HuH-7.5 (cell line): ENCODE results near the gene AGRP.
"Not testable (repeated sequence)": the region's sequence is repeated elsewhere in the genome, so short reads cannot be mapped to it uniquely, and the experiment has no call there.

ENCODE experiments used
- DNase-seq: peaks from one replicate; pipeline ENCODE4 v3.0.0; 2011; ENCODE audit warnings: low spot score

Gene AGRP

GRCh38 chr16:67504031-67505021, 21.0 kb upstream of the AGRP start:
- DNase-seq = no peak

GRCh38 chr16:67499106-67499505, 15.8 kb upstream of the AGRP start:
- DNase-seq = no peak

- no peak for DNase-seq
These were observed 7.2 kb upstream of the AGRP start for GRCh38 chr16:67490335-67491096.

DNA sequence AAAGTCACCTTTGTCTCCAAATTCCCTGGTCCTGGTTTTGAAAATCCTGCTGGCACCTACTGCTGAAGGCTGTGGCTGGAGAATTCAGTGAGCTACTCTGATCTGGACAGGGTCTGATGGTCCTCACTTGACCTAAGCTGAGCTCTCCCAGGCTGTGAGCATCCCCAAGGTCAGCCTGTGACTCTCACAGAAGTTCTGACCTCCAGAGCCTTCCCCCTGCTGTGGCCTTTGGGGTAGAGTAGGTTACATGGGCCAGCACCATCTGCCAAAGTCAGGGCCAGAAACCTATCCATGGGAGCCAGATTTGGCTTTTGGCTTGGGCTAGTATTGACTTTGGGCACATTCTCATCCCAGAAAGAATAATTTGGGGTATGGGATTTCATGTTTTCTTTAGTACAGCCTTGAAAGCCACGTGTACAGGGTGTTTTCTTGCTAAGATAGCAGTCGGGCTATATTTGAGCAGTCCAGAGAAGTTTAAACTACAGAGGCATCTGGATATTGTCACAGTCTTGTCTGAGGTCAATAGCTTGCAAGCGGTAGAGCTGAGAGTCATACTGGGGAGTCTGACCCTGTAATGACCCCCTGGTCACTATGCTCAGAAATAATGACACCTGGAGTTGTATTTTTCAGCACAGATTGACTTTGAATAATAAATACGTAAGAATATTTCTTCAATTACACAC, 6.2 kb upstream of the AGRP start:
- DNase-seq = no peak

DNA sequence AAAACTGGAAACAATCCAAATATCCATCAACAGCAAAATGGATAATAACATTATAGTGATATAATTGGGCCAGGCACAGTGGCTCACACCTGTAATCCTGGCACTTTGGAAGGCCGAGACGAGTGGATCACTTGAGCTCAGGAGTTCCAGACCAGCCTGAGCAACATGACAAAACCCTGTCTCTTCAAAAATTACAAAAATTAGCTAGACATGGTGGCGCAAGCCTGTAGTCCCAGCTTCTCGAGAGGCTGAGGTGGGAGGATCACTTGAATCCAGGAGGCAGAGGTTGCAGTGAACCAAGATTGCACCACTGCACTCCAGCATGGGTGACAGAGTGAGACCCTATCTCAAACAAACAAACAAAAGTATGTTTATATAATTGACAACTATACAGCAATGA, 4.2 kb upstream of the AGRP start:
- DNase-seq = not testable (repeated sequence)

- DNase-seq = no peak
These were observed 3.5 kb upstream of the AGRP start for GRCh38 chr16:67486805-67487204.

- DNase-seq = no peak
These were observed 581 bp upstream of the AGRP start for GRCh38 chr16:67483731-67484525.

GRCh38 chr16:67482233-67482924, 968 bp downstream of the AGRP start:
- no peak for DNase-seq

DNA sequence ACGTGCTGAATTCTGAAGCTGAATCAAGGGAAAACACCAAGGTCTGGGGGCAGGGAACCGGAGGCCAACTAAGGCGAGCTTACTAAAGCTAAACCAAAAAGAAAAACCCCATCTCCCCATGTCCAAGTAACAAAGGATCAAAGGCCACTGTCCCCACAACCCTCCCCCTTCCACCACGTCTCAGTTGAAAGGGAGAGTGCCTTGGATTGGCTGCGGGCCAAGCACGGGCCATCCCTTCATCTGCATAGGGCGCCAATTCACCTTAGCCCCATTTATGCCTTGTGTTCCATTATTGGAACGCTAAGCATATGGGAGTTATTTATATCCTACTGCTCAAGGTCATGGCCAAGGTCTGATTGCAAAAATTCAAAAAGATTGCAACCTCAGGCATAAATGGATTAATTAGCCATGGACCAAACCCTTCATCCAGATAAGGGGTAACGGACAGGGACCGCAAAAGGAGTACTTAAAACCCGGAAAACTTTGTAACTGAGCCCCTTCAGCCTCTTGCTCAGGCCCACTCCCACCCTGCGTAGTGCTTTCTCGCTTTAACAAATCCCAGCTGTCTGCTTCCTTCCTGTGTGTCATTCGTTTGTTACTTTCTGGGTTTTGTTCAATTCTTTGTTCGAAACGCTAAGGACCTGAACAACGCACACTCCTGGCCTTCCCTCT, 1.6 kb downstream of the AGRP start:
- DNase-seq = no peak

DNA sequence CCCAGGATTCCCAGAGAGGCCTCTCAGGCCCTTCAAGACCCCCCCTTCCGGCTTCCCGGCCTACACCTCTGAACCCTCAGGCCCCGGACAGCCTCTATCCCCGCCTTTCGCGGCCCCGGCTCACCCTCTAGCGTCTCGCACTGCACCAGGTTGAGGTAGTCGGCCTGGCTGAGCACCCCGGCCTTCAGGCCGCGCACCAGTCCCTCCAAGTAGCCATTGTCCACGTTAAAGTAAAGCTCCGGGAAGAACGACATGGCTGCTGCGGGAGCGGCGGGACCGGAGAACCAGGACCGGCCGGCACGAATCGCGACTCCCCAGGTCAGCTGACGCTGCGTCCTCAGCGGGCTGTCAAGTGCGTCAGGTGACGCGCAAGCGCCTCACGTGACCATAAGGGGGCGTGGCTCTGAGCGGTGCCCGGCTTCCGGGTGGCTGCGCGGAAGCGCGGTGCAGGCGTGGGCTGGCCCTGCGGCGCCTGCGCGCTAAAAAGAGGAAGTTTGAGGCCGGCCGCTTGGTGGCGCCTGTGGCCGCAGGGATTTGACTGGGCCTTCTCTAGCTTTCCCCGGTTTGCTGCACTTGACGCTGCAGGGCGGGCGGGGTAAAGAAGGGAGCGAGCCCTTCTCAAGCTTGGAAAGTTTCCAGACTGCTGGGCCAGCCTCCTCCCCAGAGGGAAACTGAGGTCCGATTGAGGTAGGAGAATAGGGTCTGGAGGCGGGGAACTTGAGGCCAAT, 2.4 kb downstream of the AGRP start, which contains the start of gene ATP6V0D1:
Gene ATP6V0D1 (minus strand): TSS at position 325 of the 728 bp plus-strand sequence. CDS start 71 bp downstream, at position 254.
- peak; percentile 95 for DNase-seq

DNA sequence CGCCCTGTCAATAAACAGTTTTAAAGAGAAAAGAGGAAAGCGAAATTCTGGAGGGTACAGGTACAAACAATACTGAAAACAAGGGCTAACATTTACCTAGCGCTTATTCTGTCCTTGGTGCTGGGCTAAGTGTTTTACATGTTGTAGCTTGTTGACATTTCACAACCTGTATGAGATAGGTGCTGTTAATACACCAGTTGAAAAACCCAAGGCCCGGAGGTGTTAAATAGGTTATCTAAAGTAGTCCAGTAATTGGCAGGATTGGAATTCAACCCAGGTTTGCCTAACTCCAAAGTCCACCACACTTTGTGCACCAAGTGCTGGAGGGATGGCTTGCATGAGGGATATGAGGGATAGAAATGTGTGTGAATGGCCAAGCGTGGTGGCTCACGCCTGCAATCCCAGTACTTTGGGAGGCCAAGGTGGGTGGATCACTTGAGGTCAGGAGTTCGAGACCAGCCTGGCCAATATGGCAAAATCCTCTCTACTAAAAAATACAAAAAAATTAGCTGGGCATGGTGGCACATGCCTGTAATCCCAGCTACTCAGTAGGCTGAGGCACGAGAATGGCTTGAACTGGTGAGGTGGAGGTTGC, 5.3 kb downstream of the AGRP start:
- no peak for DNase-seq

- DNase-seq = no peak
These were observed 8.5 kb downstream of the AGRP start for GRCh38 chr16:67474551-67475455.

DNA sequence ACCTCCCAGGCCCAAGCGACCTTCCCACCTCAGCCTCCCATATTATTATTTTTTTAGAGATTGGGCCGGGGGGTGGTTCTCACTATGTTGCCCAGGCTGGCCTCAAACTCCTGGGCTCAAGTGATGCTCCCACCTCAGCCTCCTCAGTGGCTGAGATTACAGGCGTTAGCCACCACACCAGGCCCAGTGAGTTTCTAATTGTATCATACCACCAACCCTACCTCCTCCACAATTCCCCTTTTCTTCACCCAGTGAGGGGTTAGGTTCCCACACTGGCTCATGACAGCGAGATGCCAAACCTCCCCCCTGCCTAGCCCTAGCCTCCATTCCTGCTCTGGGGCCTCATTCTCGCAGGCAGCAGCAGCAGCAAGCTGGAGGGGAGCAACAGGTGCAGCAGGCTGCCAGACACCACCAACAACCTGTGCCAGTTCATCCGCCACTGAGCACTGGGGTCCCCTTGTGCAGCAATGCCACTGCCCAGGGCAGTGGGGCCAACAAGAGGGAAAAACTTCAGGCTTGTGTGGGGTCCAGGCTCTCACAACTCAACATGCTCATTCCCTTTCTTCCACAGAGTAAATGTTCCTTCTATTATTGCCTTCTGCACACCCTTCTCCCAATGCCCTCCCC, 11.5 kb downstream of the AGRP start:
- no peak for DNase-seq

- DNase-seq = no peak
These were observed 13.0 kb downstream of the AGRP start for GRCh38 chr16:67470359-67470758.

DNA sequence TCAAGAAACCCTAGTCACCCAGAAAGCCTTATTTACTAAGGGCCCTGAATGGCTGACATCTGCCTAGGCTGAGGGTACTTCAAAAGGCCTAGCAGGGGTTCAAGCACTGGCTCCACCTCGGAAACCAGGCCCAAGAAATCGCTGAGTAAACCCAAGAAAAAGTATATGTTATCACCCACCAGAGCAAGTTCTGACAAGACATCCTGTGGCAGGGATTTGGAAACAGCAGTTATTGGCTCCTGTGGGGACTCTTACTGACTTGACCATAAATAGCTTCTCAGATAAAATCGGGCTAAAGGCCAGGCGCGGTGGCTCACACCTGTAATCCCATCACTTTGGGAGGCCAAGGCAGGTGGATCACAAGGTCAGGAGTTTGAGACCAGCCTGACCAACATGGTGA, 14.6 kb downstream of the AGRP start:
- DNase-seq = no peak

- no peak for DNase-seq
These were observed 16.8 kb downstream of the AGRP start for GRCh38 chr16:67466581-67466980.

DNA sequence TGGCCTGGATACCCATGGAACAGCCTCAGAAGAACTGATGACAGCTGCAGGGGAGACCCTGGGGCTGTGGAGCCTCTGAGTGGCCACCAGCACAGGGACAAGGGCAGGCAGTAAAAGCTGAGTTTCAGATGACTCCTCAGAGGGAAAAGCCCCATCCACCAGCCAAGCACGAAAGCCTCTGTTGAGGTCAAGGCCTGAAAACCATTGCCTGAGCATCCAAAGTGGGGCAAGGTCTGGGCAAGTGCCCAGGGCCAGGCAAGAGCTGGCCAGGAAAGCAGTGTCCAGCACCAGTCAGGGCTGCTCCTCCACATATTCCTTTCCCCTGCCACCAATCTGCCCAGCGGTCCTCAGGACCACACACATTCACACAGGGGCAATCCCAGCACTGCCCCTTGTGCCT, 18.8 kb downstream of the AGRP start:
- no peak for DNase-seq

DNA sequence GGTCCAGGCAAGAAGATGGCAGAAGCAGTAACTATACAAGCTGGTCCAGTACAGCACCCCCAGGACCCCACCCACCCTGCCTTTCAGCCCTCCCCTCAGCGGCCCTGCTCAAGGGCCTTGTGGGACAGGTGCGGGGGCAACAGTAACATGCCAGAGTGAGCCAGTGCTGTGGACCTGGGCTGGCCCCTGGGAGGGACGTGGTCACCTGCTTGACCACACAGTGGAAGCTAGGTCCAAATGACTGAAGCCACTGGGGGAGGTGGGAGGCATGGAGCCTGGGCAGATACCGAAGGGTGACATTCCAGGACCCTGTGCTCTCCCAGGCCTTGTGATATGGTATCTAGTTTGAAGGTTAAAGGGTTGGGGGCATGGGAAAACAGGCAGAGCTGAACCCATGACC, 19.7 kb downstream of the AGRP start:
- no peak for DNase-seq
